ENCODE measurements around the gene TSC22D3.

The TSC22D3 gene

GRCh38 chrX:107730991-107731766, 44.4 kb downstream of the TSC22D3 start:
- no peak for DNase-seq (ENCODE audit: low read depth in 4 of 4, low spot score in 1 of 4)

DNA sequence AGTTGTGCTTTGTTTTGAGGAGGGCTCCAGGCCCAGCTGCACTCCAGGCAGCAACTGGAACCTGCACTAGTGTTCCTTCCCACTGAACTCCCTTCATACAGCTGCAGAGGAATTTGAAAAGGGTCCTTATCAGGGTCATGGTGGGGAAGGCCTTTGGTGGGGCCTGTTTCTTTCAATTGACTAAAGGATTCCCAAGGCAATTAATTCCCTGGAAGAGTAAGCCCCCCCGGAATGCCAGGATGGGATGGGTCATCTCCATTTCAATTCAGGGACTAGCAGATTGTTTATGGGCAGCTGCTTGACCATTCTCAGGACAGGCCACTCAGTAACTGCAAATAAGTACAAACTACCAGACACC, 45.3 kb downstream of the TSC22D3 start:
- no peak for DNase-seq (ENCODE audit: low read depth in 4 of 4, low spot score in 1 of 4)

DNA sequence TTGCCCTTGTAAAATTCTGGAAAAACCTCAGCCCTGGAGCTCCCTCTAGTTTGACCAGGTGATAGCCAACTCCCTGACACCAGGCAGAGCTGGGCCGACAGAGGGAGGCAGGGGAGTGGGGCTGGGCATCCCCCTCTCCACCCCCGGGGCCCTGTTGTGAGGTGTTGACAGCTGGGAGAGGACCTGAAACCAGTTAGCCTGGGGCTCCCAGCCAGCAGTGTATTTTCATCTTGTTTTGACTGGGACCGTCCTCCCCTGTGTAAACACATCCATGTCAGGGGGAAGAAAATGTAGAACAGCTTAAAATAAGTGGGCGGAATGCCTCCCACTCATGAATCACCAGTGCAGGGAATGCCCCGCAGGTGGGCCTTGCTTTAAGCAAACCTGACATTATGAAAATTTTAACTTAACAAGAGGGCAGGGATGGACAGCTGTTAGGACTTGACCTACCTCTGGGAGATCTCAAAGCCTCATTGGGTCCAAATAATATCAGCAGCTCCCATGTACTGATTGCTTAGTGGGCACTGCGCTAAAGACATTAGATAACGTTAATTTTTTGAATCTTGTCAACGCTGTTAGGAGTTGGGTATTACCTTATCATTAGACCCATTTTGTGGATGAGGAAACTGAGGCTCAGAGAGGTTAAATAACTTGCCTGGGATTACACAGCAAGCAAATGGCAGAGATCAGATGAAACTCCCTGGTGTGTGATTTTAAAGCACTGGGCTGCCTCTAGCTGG, 45.9 kb downstream of the TSC22D3 start:
- no peak for DNase-seq (ENCODE audit: low read depth in 4 of 4, low spot score in 1 of 4)

DNA sequence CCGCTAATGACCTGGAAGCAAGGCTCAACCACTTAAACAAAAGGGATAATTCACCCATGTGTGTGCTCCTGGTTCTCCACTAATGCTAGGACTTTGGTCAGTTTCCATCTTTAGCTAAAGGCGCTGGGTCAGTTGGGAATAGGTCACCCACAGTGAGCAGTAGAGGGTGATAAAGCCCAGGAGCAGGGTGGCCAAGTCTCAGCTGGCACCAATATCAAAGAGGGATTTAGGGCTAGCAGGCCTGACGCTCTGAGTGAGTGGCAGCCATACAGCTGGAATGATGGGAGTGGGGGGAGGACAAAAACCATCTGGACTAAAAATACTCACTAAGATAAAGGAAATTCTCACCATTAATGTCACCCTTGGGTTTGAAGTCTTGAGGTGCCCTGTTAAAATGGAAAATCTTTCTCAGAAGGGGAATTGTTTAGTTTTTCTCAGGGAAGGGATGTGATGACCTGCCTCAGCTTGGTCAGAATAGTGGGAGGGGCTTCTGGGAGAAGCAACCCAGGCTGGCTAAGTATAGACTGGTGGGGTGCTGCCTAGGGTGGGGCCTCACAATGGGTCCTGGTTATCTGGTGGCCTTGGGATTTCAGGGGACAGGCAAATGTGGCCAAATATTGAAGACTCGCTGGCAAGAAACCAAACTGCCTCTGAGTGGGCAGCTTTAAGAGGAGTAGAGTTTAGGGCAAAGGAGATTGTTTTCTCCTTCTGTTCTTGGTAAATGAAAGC, 47.1 kb downstream of the TSC22D3 start:
- DNase-seq (ENCODE audit: low read depth in 4 of 4, low spot score in 1 of 4): no peak

DNA sequence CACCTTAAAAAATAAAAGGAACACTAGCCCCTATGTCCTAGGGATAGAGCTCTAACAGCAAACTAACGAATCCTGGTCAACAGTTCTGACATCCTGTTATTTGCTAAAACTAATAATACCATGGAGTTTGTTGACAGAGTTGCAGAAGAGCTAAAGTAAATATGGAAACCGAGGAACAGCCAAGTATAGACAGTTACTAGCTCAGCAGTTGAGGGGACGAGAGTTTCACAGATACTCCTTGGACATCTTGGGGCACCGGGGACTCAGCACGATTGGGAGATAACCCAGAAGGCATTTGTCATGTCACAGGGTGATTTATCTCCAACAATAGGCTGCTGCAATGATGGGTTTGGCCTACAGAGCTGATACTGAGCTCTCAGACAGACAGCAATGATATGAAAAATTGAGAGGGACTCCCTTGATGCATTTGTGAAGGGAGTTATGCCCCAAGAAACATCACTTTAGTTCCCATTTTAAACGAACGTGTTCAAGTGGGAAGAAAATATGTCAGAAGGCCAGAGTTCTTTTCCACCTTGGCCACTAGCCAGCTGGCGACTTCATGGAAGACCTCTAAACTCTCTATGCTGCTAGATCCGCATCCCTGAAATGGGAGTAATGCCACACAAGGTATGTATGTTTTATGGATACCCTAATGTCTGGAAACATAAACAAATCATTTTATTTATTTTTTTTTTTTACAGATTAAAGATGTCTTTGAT, 48.6 kb downstream of the TSC22D3 start:
- no peak for DNase-seq (ENCODE audit: low read depth in 4 of 4, low spot score in 1 of 4)

GRCh38 chrX:107725761-107726555, 49.6 kb downstream of the TSC22D3 start:
- DNase-seq (ENCODE audit: low read depth in 4 of 4, low spot score in 1 of 4): no peak

- no peak for DNase-seq (ENCODE audit: low read depth in 4 of 4, low spot score in 1 of 4)
Observed at GRCh38 chrX:107724653-107725052, 50.9 kb downstream of the TSC22D3 start.

DNA sequence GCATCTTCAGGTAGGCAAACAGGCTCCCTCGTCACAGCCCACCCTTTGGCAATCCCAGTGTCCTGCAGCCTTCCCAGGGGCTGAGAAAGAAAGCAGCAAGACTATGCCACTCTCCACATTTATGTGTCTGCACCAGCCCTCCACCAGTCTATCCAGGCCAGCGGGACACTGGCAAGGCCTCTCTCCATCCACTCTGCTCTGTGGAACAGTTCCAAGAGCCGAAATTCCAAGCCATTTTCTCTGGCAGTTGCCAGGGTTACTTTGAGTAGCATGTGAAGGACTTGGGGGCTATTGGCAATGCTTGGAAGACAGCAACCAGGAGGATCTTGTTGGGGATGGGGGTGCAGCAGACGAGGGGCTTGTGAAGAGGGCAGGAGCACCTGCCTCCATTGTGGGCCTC, 52.1 kb downstream of the TSC22D3 start:
- DNase-seq (ENCODE audit: low read depth in 4 of 4, low spot score in 1 of 4): no peak

DNA sequence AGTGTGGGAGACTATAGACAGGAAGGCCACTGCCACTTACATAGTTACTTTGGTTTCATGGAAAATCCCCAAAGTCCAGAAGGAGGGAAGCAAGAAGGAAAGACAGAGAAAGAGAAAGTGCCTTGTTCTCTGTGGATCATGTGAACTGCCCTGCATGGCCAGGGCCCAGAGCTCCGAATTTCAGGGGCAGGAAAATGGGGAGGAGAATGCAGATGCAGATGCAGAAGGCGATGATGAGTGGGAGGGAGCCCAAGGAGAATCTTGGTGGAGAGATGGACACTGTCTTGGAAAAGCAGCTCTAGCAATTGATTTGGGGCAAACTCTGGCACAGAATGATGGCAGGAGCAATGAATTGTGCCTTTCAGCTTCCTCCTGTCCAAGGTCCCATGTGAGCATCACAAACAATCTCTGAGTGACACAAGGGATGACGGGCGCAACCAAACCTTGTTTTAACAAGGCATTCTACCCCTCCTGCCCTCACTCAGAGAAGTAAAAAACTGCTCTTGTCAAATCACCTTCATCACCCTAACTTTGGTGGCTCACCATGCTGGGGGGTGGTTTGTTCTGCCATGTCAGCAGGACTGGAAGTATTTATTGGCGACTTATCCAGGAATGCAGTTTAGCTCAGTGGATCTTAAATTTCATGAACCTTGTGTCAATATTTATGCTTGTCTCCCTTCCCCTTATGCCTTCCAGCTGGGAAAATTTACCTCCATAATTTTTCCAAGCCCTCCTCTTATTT, 53.5 kb downstream of the TSC22D3 start:
- no peak for DNase-seq (ENCODE audit: low read depth in 4 of 4, low spot score in 1 of 4)

GRCh38 chrX:107721318-107721717, 54.3 kb downstream of the TSC22D3 start:
- DNase-seq (ENCODE audit: low read depth in 4 of 4, low spot score in 1 of 4): no peak

DNA sequence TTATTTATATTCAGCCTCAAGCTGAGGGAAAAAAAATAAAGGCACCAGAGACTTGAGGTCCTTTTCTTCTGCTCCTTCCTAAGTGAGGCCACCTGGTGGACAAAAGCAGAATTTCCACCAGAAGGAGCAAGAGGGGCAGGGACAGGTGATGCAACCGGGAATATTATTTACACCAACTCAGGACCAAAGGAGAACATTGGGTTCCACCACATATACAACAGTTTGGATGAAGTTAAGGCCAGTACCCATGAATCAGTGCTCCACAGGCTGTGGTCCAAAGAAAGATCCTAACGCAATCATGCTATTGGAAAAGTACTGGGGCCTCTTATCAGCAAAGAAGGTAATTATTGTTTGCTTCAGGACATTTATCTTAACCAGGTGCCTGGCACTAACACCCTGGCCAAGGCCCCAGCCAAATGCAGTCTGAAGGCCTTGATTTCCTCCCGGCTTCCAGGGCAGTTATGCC, 57.4 kb downstream of the TSC22D3 start:
- DNase-seq (ENCODE audit: low read depth in 4 of 4, low spot score in 1 of 4): peak in 3 of 4 experiments; percentile 39 to 57 (median 54)

DNA sequence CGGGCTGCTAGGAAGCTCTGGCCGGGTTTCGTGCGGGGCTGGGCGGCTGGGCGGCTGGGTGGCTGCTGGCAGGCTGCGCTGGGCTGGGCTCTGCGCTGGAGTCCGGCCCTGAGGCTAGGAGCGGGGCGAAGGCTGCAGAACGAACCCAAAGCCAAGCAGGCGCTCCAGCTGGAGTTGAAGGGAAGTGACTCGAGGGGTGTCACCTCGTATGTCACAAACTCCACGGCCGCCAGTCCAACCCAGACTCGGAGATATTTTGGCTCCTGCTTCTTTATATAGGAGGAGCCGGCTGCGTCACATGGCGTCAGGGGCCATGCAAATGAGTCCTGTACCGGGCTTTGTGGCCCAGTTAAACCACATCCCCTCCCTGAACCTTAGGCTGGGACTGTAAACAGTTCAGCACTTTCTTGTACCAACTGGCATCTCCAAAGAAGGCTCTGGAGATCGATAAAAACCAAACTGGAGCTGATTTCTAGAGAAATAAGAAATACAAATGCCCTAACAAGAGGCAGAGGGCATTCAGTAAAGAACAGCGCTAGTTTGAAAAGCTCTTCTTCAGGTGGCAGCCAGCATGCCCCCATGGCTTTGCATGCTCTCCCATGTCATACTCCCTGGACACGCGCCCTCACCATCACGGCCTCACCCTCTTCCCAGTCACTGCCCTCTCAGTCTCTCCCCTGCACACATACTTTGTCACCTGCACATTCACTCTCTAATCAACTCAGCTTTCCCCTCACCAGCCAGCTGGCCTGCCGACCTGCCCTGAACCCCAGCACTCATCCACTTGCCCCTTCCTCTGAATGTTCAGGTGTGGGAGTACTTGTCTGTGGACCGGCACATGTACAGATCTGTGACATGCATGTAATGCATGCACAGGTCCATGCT, 58.5 kb downstream of the TSC22D3 start:
- DNase-seq (ENCODE audit: low read depth in 4 of 4, low spot score in 1 of 4): peak; percentile 41 to 63 (median 50)

DNA sequence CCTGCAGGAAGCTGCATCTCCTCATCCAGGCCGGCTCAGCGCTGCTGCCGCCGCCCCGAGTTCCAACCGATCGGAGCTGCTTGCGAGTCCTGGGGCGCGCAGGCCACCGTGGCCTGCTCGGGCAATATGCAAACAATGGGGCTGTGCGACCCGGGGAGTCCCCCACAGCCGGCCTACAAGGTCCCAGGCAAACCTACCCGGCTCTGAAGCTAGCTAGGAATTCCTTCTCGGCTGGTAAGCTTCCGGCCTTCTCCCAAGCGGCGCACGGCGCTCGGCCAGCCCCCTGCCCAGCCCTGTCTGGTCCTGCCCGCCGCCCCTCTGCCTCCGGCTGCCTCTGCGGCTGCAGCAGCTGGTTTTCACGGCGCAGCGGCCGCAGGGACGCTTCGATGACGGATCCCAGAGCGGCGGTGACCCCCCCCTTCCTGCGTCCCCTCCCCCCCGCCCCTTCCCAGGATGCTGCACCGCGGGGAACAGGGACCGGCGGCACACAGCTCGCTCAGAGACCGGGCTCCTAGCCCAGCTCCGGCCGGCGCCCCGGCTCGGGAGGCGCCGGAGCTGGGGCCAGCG, 59.4 kb downstream of the TSC22D3 start:
- no peak for DNase-seq (ENCODE audit: low read depth in 4 of 4, low spot score in 1 of 4)

- no peak for DNase-seq (ENCODE audit: low read depth in 4 of 4, low spot score in 1 of 4)
Observed at GRCh38 chrX:107715331-107716117, 60.1 kb downstream of the TSC22D3 start.

- DNase-seq (ENCODE audit: low read depth in 4 of 4, low spot score in 1 of 4): no peak
Observed at GRCh38 chrX:107714206-107714891, 61.2 kb downstream of the TSC22D3 start.

- no peak for DNase-seq (ENCODE audit: low read depth in 4 of 4, low spot score in 1 of 4)
Observed at GRCh38 chrX:107713543-107714205, 61.9 kb downstream of the TSC22D3 start.

- DNase-seq (ENCODE audit: low read depth in 4 of 4, low spot score in 1 of 4): no peak
Observed at GRCh38 chrX:107713203-107713542, 62.4 kb downstream of the TSC22D3 start.
